Prostate gland (tissue), 2 donors: ENCODE results near the gene PEX14.

Experiments
- POLR2A ChIP-seq: fragments of 450-650 bp; IDR thresholded peaks from one replicate; pipeline ENCODE4 v1.6.1; 2016; ENCODE audit warnings: antibody characterized with exemption, mild to moderate bottlenecking
- POLR2AphosphoS5 ChIP-seq: sonication (generic); formaldehyde crosslinking; IDR thresholded peaks from one replicate; pipeline ENCODE4 v1.6.1; 2017; ENCODE audit warnings: antibody characterized with exemption
- TF ChIP-seq, protein P1 (sequence below), 4 experiments: fragments of 200-600 bp in 2 of 4; fragments of 450-650 bp in 2 of 4; sonication (generic) in 2 of 4; IDR thresholded peaks; 1 replicate in 3 of 4; 2 replicates in 1 of 4; pipeline ENCODE4 v1.5.1; 2016 to 2019; ENCODE audit warnings: antibody characterized with exemption in 4 of 4, mild to moderate bottlenecking in 2 of 4, moderate library complexity in 2 of 4

DNA sequence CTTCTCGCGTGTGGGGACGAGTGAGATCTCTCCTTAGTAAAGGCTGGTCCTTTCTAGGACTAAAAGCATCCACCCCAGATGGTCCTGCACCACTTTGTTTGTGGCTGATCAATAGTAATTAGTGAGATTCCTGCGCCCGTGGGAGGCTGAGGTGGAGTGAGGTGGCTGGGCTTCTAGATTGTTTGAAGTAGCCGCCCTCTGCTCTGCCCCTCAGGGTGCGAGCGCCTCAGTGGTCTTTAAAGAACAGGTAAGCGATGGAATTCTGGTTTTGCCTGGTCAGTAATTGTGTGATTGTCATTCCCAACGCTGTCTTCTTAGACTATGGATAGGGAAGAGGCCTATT lies 20.7 kb downstream of the PEX14 start:
- TF ChIP-seq, protein P1, sequence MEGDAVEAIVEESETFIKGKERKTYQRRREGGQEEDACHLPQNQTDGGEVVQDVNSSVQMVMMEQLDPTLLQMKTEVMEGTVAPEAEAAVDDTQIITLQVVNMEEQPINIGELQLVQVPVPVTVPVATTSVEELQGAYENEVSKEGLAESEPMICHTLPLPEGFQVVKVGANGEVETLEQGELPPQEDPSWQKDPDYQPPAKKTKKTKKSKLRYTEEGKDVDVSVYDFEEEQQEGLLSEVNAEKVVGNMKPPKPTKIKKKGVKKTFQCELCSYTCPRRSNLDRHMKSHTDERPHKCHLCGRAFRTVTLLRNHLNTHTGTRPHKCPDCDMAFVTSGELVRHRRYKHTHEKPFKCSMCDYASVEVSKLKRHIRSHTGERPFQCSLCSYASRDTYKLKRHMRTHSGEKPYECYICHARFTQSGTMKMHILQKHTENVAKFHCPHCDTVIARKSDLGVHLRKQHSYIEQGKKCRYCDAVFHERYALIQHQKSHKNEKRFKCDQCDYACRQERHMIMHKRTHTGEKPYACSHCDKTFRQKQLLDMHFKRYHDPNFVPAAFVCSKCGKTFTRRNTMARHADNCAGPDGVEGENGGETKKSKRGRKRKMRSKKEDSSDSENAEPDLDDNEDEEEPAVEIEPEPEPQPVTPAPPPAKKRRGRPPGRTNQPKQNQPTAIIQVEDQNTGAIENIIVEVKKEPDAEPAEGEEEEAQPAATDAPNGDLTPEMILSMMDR (IDR thresholded peaks at IDR 0.05), result no peak
- TF ChIP-seq POLR2A, result no peak
- no peak for TF ChIP-seq POLR2AphosphoS5
